Activated naive CD4-positive, alpha-beta T cell (primary cell): Measurements from ENCODE around the gene RETREG3.
A peak's percentile ranks its signal among the peaks of the same experiment; 100 is the strongest.
"Not testable (repeated sequence)": the region's sequence is repeated elsewhere in the genome, so short reads cannot be mapped to it uniquely, and the experiment has no call there.

ENCODE experiments used
- DNase-seq, 4 experiments: peaks; one replicate each; lab custom pipeline; 2025; lab: John Stamatoyannopoulos, UW

RETREG3 gene

DNA sequence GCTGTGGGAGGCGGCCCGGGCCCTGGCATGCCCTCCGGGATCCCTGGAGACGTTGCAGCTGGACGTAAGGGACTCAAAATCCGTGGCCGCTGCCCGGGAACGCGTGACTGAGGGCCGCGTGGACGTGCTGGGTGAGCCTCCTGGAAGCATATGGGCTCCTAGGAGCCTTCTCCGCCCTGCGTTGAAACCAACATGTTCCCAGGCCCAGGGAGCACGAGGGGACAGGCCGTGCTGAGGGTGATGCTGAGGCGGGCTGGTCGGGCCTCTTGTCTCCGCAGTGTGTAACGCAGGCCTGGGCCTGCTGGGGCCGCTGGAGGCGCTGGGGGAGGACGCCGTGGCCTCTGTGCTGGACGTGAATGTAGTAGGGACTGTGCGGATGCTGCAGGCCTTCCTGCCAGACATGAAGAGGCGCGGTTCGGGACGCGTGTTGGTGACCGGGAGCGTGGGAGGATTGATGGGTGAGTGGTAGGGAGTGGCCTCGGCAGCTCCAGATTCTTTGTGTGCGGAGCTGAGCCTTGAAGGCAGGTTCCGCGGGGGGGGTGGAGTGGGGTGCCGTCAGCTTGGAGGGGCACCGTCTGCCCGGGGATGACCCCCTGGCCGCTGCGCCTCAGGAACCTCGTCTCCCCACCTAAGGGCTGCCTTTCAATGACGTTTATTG, 55.9 kb downstream of the RETREG3 start:
- no peak for DNase-seq

GRCh38 chr17:42552736-42553135, 56.4 kb downstream of the RETREG3 start, which contains the start of gene HSD17B1:
HSD17B1 (plus strand) TSS chr17:42552923; CDS start chr17:42552934, 11 bp downstream.
- DNase-seq, result not testable (repeated sequence)

GRCh38 chr17:42548993-42549755, 60.0 kb downstream of the RETREG3 start:
- no peak for DNase-seq

- DNase-seq, result peak; percentile 29 to 77 (median 54)
Measured at GRCh38 chr17:42548070-42548837, 60.9 kb downstream of the RETREG3 start.

GRCh38 chr17:42547698-42548069, 61.5 kb downstream of the RETREG3 start:
- no peak for DNase-seq

GRCh38 chr17:42547001-42547461, 62.1 kb downstream of the RETREG3 start:
- no peak for DNase-seq

- not testable (repeated sequence) for DNase-seq
Measured at GRCh38 chr17:42545755-42546505, 63.2 kb downstream of the RETREG3 start.

- DNase-seq, result no peak
Measured at GRCh38 chr17:42544874-42545283, 64.3 kb downstream of the RETREG3 start.

DNA sequence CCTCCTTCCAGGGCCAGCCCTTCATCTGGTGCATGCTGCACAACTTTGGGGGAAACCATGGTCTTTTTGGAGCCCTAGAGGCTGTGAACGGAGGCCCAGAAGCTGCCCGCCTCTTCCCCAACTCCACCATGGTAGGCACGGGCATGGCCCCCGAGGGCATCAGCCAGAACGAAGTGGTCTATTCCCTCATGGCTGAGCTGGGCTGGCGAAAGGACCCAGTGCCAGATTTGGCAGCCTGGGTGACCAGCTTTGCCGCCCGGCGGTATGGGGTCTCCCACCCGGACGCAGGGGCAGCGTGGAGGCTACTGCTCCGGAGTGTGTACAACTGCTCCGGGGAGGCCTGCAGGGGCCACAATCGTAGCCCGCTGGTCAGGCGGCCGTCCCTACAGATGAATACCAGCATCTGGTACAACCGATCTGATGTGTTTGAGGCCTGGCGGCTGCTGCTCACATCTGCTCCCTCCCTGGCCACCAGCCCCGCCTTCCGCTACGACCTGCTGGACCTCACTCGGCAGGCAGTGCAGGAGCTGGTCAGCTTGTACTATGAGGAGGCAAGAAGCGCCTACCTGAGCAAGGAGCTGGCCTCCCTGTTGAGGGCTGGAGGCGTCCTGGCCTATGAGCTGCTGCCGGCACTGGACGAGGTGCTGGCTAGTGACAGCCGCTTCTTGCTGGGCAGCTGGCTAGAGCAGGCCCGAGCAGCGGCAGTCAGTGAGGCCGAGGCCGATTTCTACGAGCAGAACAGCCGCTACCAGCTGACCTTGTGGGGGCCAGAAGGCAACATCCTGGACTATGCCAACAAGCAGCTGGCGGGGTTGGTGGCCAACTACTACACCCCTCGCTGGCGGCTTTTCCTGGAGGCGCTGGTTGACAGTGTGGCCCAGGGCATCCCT, 65.7 kb downstream of the RETREG3 start:
- DNase-seq, result no peak

GRCh38 chr17:42541041-42541833, 67.9 kb downstream of the RETREG3 start:
- DNase-seq, result no peak

GRCh38 chr17:42540558-42540957, 68.6 kb downstream of the RETREG3 start:
- DNase-seq, result not testable (repeated sequence)

GRCh38 chr17:42538482-42538881, 70.7 kb downstream of the RETREG3 start:
- no peak for DNase-seq

DNA sequence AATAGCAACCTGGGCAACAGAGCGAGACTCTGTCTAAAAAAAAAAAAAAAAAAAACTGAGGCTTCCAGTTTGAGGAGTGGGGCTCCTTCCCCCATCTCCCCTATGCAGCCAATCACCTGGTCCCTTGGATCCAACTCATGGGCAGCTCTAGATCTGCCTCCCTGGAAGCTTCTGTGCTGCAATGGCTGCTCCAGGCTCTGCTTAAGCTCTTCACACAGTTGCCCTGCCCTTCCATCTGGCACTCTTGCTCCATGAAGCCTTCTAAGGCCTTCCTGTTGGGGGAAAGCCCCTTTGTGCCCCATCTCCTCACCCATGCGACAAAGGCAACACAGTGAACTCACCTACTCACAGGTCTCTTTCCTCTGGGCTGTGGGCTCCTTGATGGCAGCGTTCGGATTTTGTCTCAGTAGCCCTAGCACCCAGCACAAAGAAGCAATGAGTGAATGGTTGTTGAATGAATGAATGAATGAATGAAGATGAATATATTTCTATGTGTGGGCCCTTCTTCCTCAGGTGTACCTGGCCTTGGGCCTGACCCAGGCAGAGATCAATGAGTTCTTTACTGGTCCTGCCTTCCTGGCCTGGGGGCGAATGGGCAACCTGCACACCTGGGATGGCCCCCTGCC, 71.2 kb downstream of the RETREG3 start:
- DNase-seq, result no peak

DNA sequence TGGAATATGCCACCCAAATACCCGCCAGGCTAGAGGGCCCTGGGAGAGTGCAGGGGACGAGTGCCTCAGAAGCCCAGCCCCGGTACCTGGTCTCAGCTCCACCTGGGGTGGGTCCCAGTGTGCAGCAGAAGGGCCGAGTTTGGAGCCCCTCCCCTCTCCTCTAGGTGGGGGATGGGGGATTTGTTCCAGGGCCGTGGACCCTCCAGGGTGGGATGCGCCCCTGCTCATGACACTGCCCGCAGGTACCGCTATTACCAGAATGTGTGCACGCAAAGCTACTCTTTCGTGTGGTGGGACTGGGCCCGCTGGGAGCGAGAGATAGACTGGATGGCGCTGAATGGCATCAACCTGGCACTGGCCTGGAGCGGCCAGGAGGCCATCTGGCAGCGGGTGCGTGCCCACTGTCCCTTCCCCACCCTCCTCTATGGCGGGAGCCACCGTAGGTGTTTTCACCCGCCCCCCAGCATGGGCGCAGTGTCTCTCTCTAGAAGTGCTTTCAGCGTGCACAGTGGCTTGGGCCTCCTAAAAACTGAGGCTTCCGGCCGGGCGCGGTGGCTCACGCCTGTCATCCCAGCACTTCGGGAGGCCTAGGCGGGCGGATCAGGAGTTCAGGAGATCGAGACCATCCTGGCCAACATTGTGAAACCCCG, 71.9 kb downstream of the RETREG3 start:
- DNase-seq, result no peak

DNA sequence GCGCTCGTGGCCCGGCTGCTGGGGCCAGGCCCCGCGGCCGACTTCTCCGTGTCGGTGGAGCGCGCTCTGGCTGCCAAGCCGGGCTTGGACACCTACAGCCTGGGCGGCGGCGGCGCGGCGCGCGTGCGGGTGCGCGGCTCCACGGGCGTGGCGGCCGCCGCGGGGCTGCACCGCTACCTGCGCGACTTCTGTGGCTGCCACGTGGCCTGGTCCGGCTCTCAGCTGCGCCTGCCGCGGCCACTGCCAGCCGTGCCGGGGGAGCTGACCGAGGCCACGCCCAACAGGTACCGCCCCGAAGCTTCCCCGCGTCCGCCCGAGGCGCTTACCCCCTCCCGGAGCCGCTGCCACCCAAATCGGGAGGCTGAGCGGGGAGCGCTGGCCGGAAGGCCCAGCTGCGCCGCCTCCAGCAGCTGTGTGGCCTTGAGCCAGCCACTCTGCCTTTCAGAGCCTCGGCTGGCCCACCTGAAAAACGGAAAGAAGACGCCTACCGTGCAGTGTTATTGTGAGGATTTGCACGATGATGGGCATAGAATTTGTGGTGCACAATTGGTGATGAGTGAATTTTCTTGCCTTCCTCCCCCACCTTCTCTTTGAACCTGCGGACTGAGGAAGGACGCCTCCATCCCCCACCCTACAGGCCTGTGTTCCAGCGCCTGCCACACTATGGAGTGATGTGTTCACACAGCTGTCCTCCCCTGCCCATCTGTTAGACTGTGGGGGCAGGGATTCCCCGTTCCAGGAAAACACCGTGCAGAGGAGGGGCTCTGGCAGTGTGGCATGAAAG, 72.6 kb downstream of the RETREG3 start:
- peak in 3 of 4 experiments; percentile 34 to 60 (median 43) for DNase-seq

DNA sequence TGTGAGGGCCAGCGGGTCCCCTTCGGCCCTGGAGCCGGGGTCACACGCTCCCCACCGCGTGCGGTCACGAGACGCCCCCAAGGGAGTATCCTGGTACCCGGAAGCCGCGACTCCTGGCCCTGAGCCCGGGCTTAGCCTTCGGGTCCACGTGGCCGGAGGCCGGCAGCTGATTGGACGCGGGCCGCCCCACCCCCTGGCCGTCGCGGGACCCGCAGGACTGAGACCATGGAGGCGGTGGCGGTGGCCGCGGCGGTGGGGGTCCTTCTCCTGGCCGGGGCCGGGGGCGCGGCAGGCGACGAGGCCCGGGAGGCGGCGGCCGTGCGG, 73.2 kb downstream of the RETREG3 start, which contains the start of gene NAGLU:
Gene NAGLU, plus strand, starts transcription at position 194 of the 324 bp plus-strand sequence. Its CDS starts 32 bp downstream, at position 226.
- peak; percentile 49 to 73 (median 59) for DNase-seq

DNA sequence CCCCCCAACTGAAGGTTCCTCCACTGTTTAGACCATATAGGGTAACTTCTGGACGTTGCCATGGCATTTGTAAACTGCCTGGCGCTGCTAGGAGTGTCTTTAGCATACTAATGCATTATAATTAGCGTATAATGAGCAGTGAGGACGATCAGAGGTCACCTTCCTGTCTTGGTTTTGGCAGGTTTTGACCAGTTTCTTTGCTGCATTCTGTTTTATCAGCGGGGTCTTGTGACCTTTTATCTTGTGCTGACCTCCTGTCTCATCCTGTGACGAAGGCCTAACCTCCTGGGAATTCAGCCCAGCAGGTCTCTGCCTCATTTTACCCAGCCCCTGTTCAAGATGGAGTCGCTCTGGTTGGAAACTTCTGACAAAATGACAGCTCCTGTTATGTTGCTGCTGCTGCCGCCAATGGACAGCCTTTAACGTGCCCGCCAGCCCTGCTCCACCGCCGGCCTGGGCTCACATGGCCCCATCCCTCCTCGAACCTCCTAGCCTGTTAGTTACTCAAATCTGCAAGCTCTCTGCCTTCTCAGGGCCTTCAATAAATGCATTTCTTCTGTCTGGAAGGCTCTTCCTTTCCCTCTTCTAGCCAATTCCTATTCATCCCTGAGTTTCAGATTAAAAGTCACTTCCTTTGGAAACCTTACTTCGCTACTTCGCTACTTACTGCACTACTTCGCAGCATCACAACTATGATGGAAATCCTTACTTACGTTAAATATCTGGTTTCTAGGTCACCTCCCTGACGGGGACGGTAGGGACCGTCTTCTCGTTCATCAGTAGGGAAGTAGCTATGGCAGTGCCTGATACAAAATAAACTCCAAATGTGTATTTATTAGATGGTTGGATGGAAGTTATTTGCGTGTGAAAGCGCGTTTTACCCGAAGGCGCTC, 73.8 kb downstream of the RETREG3 start:
- DNase-seq, result no peak
